K562 (cell line): ENCODE measurements around the gene LPIN1. TPM values are rescaled to one million over a fixed set of nuclear protein-coding genes. Genes with fewer than 3 reads are reported as not detected.

Experiments
- BRD9 ChIP-seq: fragments of 450-650 bp; IDR thresholded peaks from 2 replicates; pipeline ENCODE4 v1.6.1; 2018; ENCODE audit warnings: low read depth; ENCODE audit not compliant: partially characterized antibody
- ETV1 ChIP-seq: fragments of 450-650 bp; conservative IDR thresholded peaks from 2 replicates; pipeline ENCODE4 v1.6.1; 2016; ENCODE audit warnings: missing genetic modification characterization, control low read depth, low read depth, missing compliant biosample characterization
- GABPB1 ChIP-seq: sonication (generic); formaldehyde crosslinking; IDR thresholded peaks from 2 replicates; pipeline ENCODE4 v1.8.0; 2022; ENCODE audit warnings: mild to moderate bottlenecking, missing genetic modification reagents
- GATA2 ChIP-seq: sonication (generic); formaldehyde crosslinking; IDR thresholded peaks from 2 replicates; pipeline ENCODE4 v1.4.0; 2020; ENCODE audit warnings: mild to moderate bottlenecking, missing genetic modification reagents
- MYNN ChIP-seq, 2 experiments: sonication (generic); formaldehyde crosslinking in 1 of 2; IDR thresholded peaks; 2 replicates each; pipeline versions ENCODE4 v1.5.0 to v1.6.1; 2016 to 2020; ENCODE audit warnings: antibody characterized with exemption in 1 of 2, missing genetic modification reagents in 1 of 2
- NCOA1 ChIP-seq: fragments of 450-650 bp; IDR thresholded peaks from 2 replicates; pipeline ENCODE4 v1.6.1; 2016; ENCODE audit warnings: low read depth
- PHF21A ChIP-seq: fragments of 450-650 bp; IDR thresholded peaks from 2 replicates; pipeline ENCODE4 v1.6.1; 2017; ENCODE audit warnings: low read depth, borderline replicate concordance
- PKNOX1 ChIP-seq: fragments of 450-650 bp; IDR thresholded peaks from 2 replicates; pipeline ENCODE4 v1.6.1; 2016
- POLR2A ChIP-seq: fragments of 450-650 bp; conservative IDR thresholded peaks from 2 replicates; pipeline ENCODE4 v1.6.1; 2016
- POU5F1 ChIP-seq: fragments of 150-350 bp; IDR thresholded peaks from 2 replicates; pipeline ENCODE4 v1.6.1; 2014; ENCODE audit warnings: borderline replicate concordance, low read length, low read depth, mild to moderate bottlenecking; ENCODE audit not compliant: partially characterized antibody
- RERE ChIP-seq: sonication (generic); formaldehyde crosslinking; IDR thresholded peaks from 2 replicates; pipeline ENCODE4 v1.8.0; 2023; ENCODE audit warnings: missing genetic modification reagents, mild to moderate bottlenecking, borderline replicate concordance
- RNF2 ChIP-seq: sonication (generic); IDR thresholded peaks from 2 replicates; pipeline ENCODE4 v1.6.1; 2016
- ZFPM2 ChIP-seq: fragments of 250-450 bp; sonication (Bioruptor Pico); IDR thresholded peaks from 2 replicates; pipeline ENCODE4 v1.5.1; 2022; ENCODE audit warnings: mild to moderate bottlenecking
- ZHX1 ChIP-seq: fragments of 150-350 bp; conservative IDR thresholded peaks from 2 replicates; pipeline ENCODE4 v1.6.1; 2014; ENCODE audit warnings: low read length
- ZNF121 ChIP-seq: sonication (generic); formaldehyde crosslinking; conservative IDR thresholded peaks from 2 replicates; pipeline ENCODE4 v1.8.0; 2022; ENCODE audit warnings: missing genetic modification reagents
- ZNF124 ChIP-seq: sonication (generic); formaldehyde crosslinking; IDR thresholded peaks from 2 replicates; pipeline ENCODE4 v1.8.1; 2022; ENCODE audit warnings: missing genetic modification reagents
- ZNF3 ChIP-seq: fragments of 250-450 bp; sonication (Bioruptor Pico); IDR thresholded peaks from 2 replicates; pipeline ENCODE4 v1.5.0; 2021; ENCODE audit warnings: mild to moderate bottlenecking, moderate library complexity
- ZNF589 ChIP-seq: fragments of 200-800 bp; sonication (Bioruptor generic); IDR thresholded peaks from 2 replicates; pipeline ENCODE4 v1.6.1; 2016; ENCODE audit warnings: low read depth, missing genetic modification characterization, missing compliant biosample characterization
- ZNF644 ChIP-seq: fragments of 200-800 bp; sonication (Bioruptor generic); IDR thresholded peaks from 2 replicates; pipeline ENCODE4 v1.6.1; 2016; ENCODE audit warnings: low read depth, missing genetic modification characterization, missing compliant biosample characterization
- polyA plus RNA-seq, 8 experiments: library from polyadenylated mRNA; depleted of rRNA in 4 of 8; stranded (reverse) in 5 of 8; unstranded in 3 of 8; fragments of >200 nt; fragmentation: Nextera tagmentation in 2 of 8; fragmentation: Illumina TruSeq in 1 of 8; extraction: Ambion mirVana in 2 of 8; extraction: Trizol in 1 of 8; gene quantifications; 2 replicates each; pipeline versions ENCODE4 v1.2.1 to v1.2.3, GENCODE V29; 2011 to 2014; ENCODE audit warnings: inconsistent platforms in 1 of 8, missing spikeins in 1 of 8
- total RNA-seq, 7 experiments: library from RNA; depleted of rRNA in 6 of 7; stranded (reverse); fragments of >200 nt in 6 of 7; fragmentation: Illumina TruSeq in 2 of 7; extraction: Trizol in 2 of 7; gene quantifications; 2 replicates each; pipeline versions ENCODE4 v1.2.1 to v1.2.3, GENCODE V29; 2011 to 2021; ENCODE audit warnings: low replicate concordance in 1 of 7

The LPIN1 gene
- total and polyA plus RNA-seq, 9 of the 15 experiments (the other 6 are each of a cell fraction or from before 2014, with no cell fraction given): 9.2 to 84.0 (median 27.8) TPM

- TF ChIP-seq RERE (CRISPR knock-in tag) (0 out of 2 replicates have a peak, but pooled peaks have one; percentile 28), GATA2 (CRISPR knock-in tag) (peak; percentile 75; the same call in 1 of the 2 replicates), ZNF3 (peak; percentile 63; the same call in 1 of the 2 replicates), ZNF589 (CRISPR knock-in tag) (0 out of 2 replicates have a peak, but pooled peaks have one; percentile 73), POU5F1 (no peak), ETV1 (tag) (peak; percentile 93), ZHX1 (0 out of 2 replicates have a peak, but pooled peaks have one; percentile 40), POLR2A (no peak; the same call in 1 of the 2 replicates), MYNN (IDR thresholded peaks at IDR 0.05) (peak; percentile 76), MYNN (CRISPR knock-in tag; IDR thresholded peaks at IDR 0.05) (no peak), ZNF121 (peak; percentile 100), GABPB1 (CRISPR knock-in tag) (peak; percentile 65; the same call in 1 of the 2 replicates), BRD9 (peak; percentile 85), ZFPM2 (CRISPR knock-in tag) (no peak), PHF21A (peak; percentile 80), RNF2 (peak; percentile 98), NCOA1 (peak; percentile 74; the same call in 1 of the 2 replicates), ZNF644 (tag) (peak; percentile 41), ZNF124 (CRISPR knock-in tag) (no peak), PKNOX1 (peak; percentile 58; the same call in 1 of the 2 replicates)
Observed at GRCh38 chr2:11743846-11744553, 2.4 kb upstream of the LPIN1 start (continued).
